Common myeloid progenitor, CD34-positive (primary cell): ENCODE results near the gene TNS1.
A peak's percentile ranks its signal among the peaks of the same experiment; 100 is the strongest.
"Not testable (repeated sequence)": the region's sequence is repeated elsewhere in the genome, so short reads cannot be mapped to it uniquely, and the experiment has no call there.

ENCODE experiments used
- CTCF ChIA-PET: fragments of 350-600 bp; sonication (Branson Sonifier 250); formaldehyde crosslinking; loops from one replicate; lab custom pipeline; 2021; ENCODE audit warnings: antibody characterized with exemption; lab: Charles Lee
- POLR2A ChIA-PET: fragments of 350-600 bp; sonication (Branson Sonifier 250); formaldehyde crosslinking; loops from one replicate; lab custom pipeline; 2021; ENCODE audit warnings: antibody characterized with exemption; lab: Charles Lee
- DNase-seq, 3 donors: peaks; one replicate each; pipeline versions ENCODE4 v3.0.0 to v3.0.0-alpha.2; 2013
- H3K27ac ChIP-seq, 2 experiments: 1 replicate in 1 of 2; 2 replicates in 1 of 2; pipeline ENCODE4 v1.7.0; 2013; ENCODE audit warnings: inconsistent platforms in 2 of 2, low read length in 2 of 2, mild to moderate bottlenecking in 2 of 2, low read depth in 1 of 2, moderate library complexity in 1 of 2; ENCODE audit not compliant: severe bottlenecking in 2 of 2, insufficient read depth in 1 of 2, poor library complexity in 1 of 2
- H3K27me3 ChIP-seq, 5 experiments: replicated peaks in 2 of 5; 1 replicate in 3 of 5; 2 replicates in 2 of 5; pipeline versions ENCODE4 v1.6.1 to v1.7.0; 2013; ENCODE audit warnings: low read length in 4 of 5, mild to moderate bottlenecking in 2 of 5, moderate library complexity in 2 of 5, inconsistent platforms in 1 of 5; ENCODE audit not compliant: insufficient read depth in 5 of 5, control insufficient read depth in 4 of 5
- H3K36me3 ChIP-seq, 4 experiments: 1 replicate in 2 of 4; 2 replicates in 2 of 4; pipeline versions ENCODE4 v1.6.1 to v1.7.0; 2013; ENCODE audit warnings: low read length in 3 of 4, control low read depth in 1 of 4, mild to moderate bottlenecking in 1 of 4; ENCODE audit not compliant: control insufficient read depth in 4 of 4, insufficient read depth in 4 of 4
- H3K4me1 ChIP-seq, 4 experiments: 1 replicate in 3 of 4; 2 replicates in 1 of 4; pipeline versions ENCODE4 v1.6.1 to v1.7.1; 2013; ENCODE audit warnings: low read length in 3 of 4, mild to moderate bottlenecking in 3 of 4, control low read depth in 1 of 4, inconsistent platforms in 1 of 4, moderate library complexity in 1 of 4; ENCODE audit not compliant: control insufficient read depth in 4 of 4, insufficient read depth in 4 of 4; ENCODE audit errors: control extremely low read depth in 1 of 4
- H3K4me3 ChIP-seq, 7 experiments: 1 replicate in 4 of 7; 2 replicates in 3 of 7; pipeline versions ENCODE4 v1.5.1 to v1.7.0; 2013; ENCODE audit warnings: mild to moderate bottlenecking in 7 of 7, low read length in 6 of 7, moderate library complexity in 6 of 7, inconsistent platforms in 2 of 7, low read depth in 2 of 7, control low read depth in 1 of 7; ENCODE audit not compliant: insufficient read depth in 4 of 7, control insufficient read depth in 1 of 7; ENCODE audit errors: extremely low read depth in 1 of 7
- H3K9me3 ChIP-seq, 5 experiments: 1 replicate in 4 of 5; 2 replicates in 1 of 5; pipeline versions ENCODE4 v1.6.1 to v1.7.1; 2013; ENCODE audit warnings: low read length in 4 of 5, mild to moderate bottlenecking in 2 of 5, inconsistent platforms in 1 of 5, low read depth in 1 of 5, moderate library complexity in 1 of 5; ENCODE audit not compliant: control insufficient read depth in 4 of 5, insufficient read depth in 2 of 5; ENCODE audit errors: control extremely low read depth in 1 of 5
- WGBS: methylation state at CpG from one replicate; pipeline ENCODE4 v1.1.5; 2013; ENCODE audit not compliant: insufficient coverage; 5-methylcytosine and 5-hydroxymethylcytosine counted together

Gene TNS1

DNA sequence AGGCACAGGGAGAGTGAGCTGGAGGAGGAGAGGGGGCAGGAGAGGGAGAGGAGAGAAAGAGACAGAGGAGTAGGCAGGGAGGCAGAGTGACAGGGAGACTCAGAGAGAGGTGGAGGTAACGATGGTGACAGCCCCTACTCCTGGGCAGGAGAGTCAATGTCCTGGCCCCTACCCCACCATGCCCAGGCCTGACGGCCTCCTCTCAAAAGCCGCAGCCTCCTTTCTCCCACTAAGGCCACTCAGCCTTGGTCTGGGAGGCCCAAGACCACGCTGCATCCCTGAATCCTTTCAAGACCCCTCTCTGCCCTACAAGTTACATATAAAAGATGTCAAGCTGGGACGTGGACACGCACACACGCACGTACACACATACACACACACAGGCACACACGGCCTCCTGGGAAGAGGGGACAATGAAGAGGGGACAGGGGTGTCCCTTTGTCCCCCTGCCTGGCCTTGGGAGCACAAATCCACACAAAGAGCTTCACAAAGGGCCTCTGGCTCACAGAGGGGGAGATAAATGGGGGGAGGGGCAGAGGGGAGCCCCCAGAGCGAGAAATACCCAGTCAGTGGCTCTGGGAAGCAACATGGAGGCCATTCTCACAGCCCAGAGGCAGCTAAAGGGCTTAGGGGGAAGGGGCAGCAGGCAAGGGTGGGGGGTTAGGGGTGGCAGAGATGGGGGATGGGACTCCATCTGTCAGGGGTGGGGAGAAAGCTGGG, 19.5 kb upstream of the TNS1 start:
- Histone ChIP-seq H3K27me3 (no peaks in the 10 kb centered on the region), H3K27ac (no peak overlapping the region), H3K4me3 (no peak overlapping the region), H3K4me1 (peaks cover 0 to 51% (median 39%) of the 10 kb centered on the region in 4 experiments), H3K9me3 (no peaks in the 10 kb centered on the region), H3K36me3 (no peaks in the 10 kb centered on the region)
- 100% methylated on average over 2 of the region's 10 CpGs for WGBS
- ChIA-PET CTCF (interaction anchor here (0.5 kb wide), 1 partner anchor 102 kb away, joined by 5 read pairs; no protein-coding TSS in a partner anchor), POLR2A (interaction anchor here (0.7 kb wide), 1 partner anchor 12 kb away, joined by 4 read pairs; no protein-coding TSS in a partner anchor)
- DNase-seq, result no peak

- Histone ChIP-seq H3K9me3 (no peaks in the 10 kb centered on the region), H3K27ac (no peak overlapping the region), H3K4me3 (no peak overlapping the region), H3K36me3 (no peaks in the 10 kb centered on the region), H3K27me3 (no peaks in the 10 kb centered on the region), H3K4me1 (peaks cover 0 to 53% (median 42%) of the 10 kb centered on the region in 4 experiments)
- 84% methylated on average over 9 of the region's 12 CpGs for WGBS
- ChIA-PET POLR2A (interaction anchor here (0.7 kb wide), 1 partner anchor 12 kb away, joined by 4 read pairs; no protein-coding TSS in a partner anchor), CTCF (interaction anchor here (0.8 to 3.2 kb wide), 2 partner anchors 11 to 236 kb away, joined by 3 to 10 read pairs; no protein-coding TSS in a partner anchor)
- no peak for DNase-seq
Observed at GRCh38 chr2:218021536-218022071, 18.8 kb upstream of the TNS1 start.

DNA sequence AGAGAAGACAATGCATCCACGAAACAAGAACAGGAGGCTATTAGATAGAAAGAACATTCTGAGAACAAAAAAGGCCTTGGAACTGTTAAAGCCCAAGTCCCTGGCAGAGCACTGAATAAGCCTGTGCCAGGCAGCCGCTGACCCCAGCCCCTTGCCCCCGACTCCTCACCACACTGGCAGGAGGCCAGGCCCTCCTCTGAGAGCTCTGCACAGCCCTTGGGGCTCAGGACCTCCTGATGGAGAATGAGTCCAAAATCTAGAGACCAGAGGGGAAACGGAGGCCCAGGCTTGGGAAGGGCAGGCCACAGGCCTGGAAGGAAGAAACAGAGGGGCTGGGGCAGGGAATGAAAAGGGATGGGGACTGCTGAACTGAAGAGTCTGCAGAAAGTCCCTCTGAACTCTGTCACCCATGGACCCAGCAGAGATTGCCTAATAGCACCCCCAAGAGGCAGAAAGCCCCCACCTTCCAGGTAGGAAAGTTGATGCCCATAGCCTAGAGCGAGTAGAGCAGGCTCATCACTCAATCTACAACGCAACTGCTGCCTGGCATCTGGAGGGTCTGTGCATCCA, 18.3 kb upstream of the TNS1 start:
- DNase-seq, result no peak
- Histone ChIP-seq H3K4me3 (no peak overlapping the region), H3K36me3 (no peaks in the 10 kb centered on the region), H3K27ac (no peak overlapping the region), H3K9me3 (no peaks in the 10 kb centered on the region), H3K27me3 (no peaks in the 10 kb centered on the region), H3K4me1 (peaks cover 0 to 53% (median 42%) of the 10 kb centered on the region in 4 experiments)
- 85% methylated on average over 6 of the region's 6 CpGs for whole genome bisulfite sequencing
- ChIA-PET CTCF (interaction anchor here (0.8 to 3.2 kb wide), 3 partner anchors 10 to 235 kb away, joined by 3 to 10 read pairs (median 6); no protein-coding TSS in a partner anchor), POLR2A (no interaction called here)

DNA sequence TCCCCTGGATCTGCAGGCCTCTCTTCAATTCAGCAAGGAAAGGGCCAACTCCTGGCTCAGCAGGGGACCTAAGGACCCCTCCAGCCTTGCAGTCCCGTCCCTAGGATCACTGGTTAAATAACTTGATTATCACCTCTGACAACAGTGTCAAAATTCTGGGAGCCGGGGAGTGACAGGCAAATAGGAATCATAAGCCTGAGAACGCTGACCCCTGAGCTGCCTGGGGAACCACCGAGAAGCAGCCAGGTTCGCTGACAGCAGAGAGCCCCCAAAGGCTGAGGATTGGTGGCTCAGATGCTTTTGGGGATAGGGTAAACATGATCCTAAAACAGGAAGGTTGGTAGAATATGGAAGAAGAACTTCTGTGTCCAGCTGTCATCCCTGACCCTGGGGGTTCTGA, 17.5 kb upstream of the TNS1 start:
- DNase-seq, result no peak
- H3K9me3 ChIP-seq, result no peaks in the 10 kb centered on the region
- H3K27me3 ChIP-seq, result no peaks in the 10 kb centered on the region
- 98% methylated on average over 5 of the region's 5 CpGs for WGBS
- CTCF ChIA-PET, result interaction anchor here (1.4 to 3.2 kb wide), 2 partner anchors 9 to 12 kb away, joined by 6 to 10 read pairs; no protein-coding TSS in a partner anchor
- no peak overlapping the region for H3K27ac ChIP-seq
- no peaks in the 10 kb centered on the region for H3K36me3 ChIP-seq
- POLR2A ChIA-PET, result no interaction called here
- H3K4me1 ChIP-seq, result peaks cover 0 to 55% (median 42%) of the 10 kb centered on the region in 4 experiments
- no peak overlapping the region for H3K4me3 ChIP-seq

- Histone ChIP-seq H3K9me3 (no peaks in the 10 kb centered on the region), H3K27me3 (no peaks in the 10 kb centered on the region), H3K27ac (no peak overlapping the region), H3K4me3 (no peak overlapping the region), H3K4me1 (peaks cover 0 to 61% (median 43%) of the 10 kb centered on the region in 4 experiments), H3K36me3 (no peaks in the 10 kb centered on the region)
- ChIA-PET POLR2A (no interaction called here), CTCF (interaction anchor here (0.5 to 3.2 kb wide), 4 partner anchors 8 to 157 kb away, joined by 3 to 10 read pairs (median 4); no protein-coding TSS in a partner anchor)
- peak in 2 of 3 donors; percentile 34 to 45 for DNase-seq
- 100% methylated on average over 1 of the region's 7 CpGs for WGBS
Observed at GRCh38 chr2:218019411-218020060, 16.7 kb upstream of the TNS1 start.

DNA sequence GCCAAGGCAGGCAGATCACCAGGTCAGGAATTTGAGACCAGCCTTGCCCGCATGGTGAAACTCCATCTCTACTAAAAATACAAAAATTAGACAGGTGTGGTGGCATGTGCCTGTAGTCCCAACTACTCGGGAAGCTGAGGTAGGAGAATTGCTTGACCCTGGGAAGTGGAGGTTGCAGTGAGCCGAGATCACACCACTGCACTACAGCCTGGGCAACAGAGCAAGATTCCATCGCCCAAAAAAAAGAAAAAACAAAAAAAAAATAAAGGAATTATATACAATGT, 16.0 kb upstream of the TNS1 start:
- CTCF ChIA-PET, result interaction anchor here (0.5 to 3.2 kb wide), 4 partner anchors 14 to 156 kb away, joined by 3 to 10 read pairs (median 3); no protein-coding TSS in a partner anchor
- H3K9me3 ChIP-seq, POLR2A ChIA-PET, H3K4me3 ChIP-seq, H3K36me3 ChIP-seq, H3K27me3 ChIP-seq, DNase-seq, H3K27ac ChIP-seq: not testable (repeated sequence)
- peaks cover 0 to 61% (median 43%) of the 10 kb centered on the region in 4 experiments for H3K4me1 ChIP-seq
- WGBS, result no CpG with 5 or more reads among the region's 4 CpGs
